Osteocyte (in vitro differentiated cells): ENCODE results near the gene EFR3B. TPM values are rescaled to one million over a fixed set of nuclear protein-coding genes. Genes with fewer than 3 reads are reported as not detected.
"Not testable (repeated sequence)": the region's sequence is repeated elsewhere in the genome, so short reads cannot be mapped to it uniquely, and the experiment has no call there.

ENCODE experiments used
- DNase-seq: peaks from one replicate; pipeline ENCODE4 v3.0.0; 2021; ENCODE audit warnings: mixed read lengths; ENCODE audit not compliant: unreplicated experiment; ENCODE audit errors: extremely low spot score
- H3K27ac Mint-ChIP-seq: one replicate; pipeline ENCODE4 v1.8.0; 2021; ENCODE audit warnings: mild to moderate bottlenecking, mixed read lengths; ENCODE audit not compliant: unreplicated experiment
- H3K27me3 Mint-ChIP-seq: one replicate; pipeline ENCODE4 v1.8.0; 2021; ENCODE audit warnings: mixed read lengths; ENCODE audit not compliant: unreplicated experiment
- H3K36me3 Mint-ChIP-seq: one replicate; pipeline ENCODE4 v1.8.0; 2021; ENCODE audit warnings: mixed read lengths; ENCODE audit not compliant: unreplicated experiment
- H3K4me1 Mint-ChIP-seq: one replicate; pipeline ENCODE4 v1.8.0; 2021; ENCODE audit warnings: mixed read lengths; ENCODE audit not compliant: unreplicated experiment
- H3K4me3 Mint-ChIP-seq: one replicate; pipeline ENCODE4 v1.8.0; 2021; ENCODE audit warnings: mild to moderate bottlenecking, moderate library complexity, mixed read lengths; ENCODE audit not compliant: unreplicated experiment
- H3K9me3 Mint-ChIP-seq: one replicate; pipeline ENCODE4 v1.8.0; 2021; ENCODE audit warnings: mixed read lengths; ENCODE audit not compliant: unreplicated experiment
- CTCF ChIP-seq: fragments of 200-600 bp; sonication (generic); IDR thresholded peaks from 2 replicates; pipeline ENCODE4 v1.5.0; 2021; ENCODE audit warnings: antibody characterized with exemption, mild to moderate bottlenecking, moderate library complexity
- total RNA-seq: library from RNA; stranded (reverse); gene quantifications from 2 replicates; pipeline ENCODE4 v1.2.1, GENCODE V29; 2021

Gene EFR3B
- total RNA-seq, 1 donor from 2014 or later = 1.3 TPM

- TF ChIP-seq CTCF = no peak
- no peaks in the 10 kb centered on the region for H3K9me3 Mint-ChIP-seq
- no peak for DNase-seq
- peaks cover 12% of the 10 kb centered on the region for H3K4me1 Mint-ChIP-seq
- no peak overlapping the region for H3K27ac Mint-ChIP-seq
- peaks cover 4% of the 10 kb centered on the region for H3K27me3 Mint-ChIP-seq
- H3K4me3 Mint-ChIP-seq = no peak overlapping the region
- no peaks in the 10 kb centered on the region for H3K36me3 Mint-ChIP-seq
These were observed 41.2 kb upstream of the EFR3B start for GRCh38 chr2:25000503-25001324.

DNA sequence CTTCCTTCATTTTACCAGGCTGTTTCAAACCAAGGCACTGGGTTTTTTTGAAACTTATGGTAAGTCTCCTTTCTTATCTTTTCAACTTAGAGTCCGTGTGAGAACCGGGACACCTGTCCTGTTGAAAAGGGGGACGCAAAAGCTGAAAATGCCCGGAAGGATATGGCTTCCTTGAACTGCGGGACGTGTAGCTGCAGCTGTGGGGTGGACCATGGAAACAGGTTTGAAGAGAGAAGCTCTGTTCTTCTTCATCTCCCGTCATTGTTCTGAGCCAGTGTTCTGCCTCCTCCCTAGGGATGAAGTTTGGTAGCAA lies 40.6 kb upstream of the EFR3B start:
- H3K36me3 Mint-ChIP-seq = no peaks in the 10 kb centered on the region
- peaks cover 4% of the 10 kb centered on the region for H3K27me3 Mint-ChIP-seq
- no peak overlapping the region for H3K27ac Mint-ChIP-seq
- no peaks in the 10 kb centered on the region for H3K9me3 Mint-ChIP-seq
- DNase-seq = no peak
- H3K4me1 Mint-ChIP-seq = peaks cover 12% of the 10 kb centered on the region
- TF ChIP-seq CTCF = no peak
- no peak overlapping the region for H3K4me3 Mint-ChIP-seq

GRCh38 chr2:25002066-25002465 lies 39.8 kb upstream of the EFR3B start:
- no peak overlapping the region for H3K4me3 Mint-ChIP-seq
- peaks cover 12% of the 10 kb centered on the region for H3K4me1 Mint-ChIP-seq
- TF ChIP-seq CTCF = no peak
- no peak for DNase-seq
- H3K36me3 Mint-ChIP-seq = no peaks in the 10 kb centered on the region
- no peak overlapping the region for H3K27ac Mint-ChIP-seq
- no peaks in the 10 kb centered on the region for H3K9me3 Mint-ChIP-seq
- H3K27me3 Mint-ChIP-seq = peaks cover 4% of the 10 kb centered on the region

DNA sequence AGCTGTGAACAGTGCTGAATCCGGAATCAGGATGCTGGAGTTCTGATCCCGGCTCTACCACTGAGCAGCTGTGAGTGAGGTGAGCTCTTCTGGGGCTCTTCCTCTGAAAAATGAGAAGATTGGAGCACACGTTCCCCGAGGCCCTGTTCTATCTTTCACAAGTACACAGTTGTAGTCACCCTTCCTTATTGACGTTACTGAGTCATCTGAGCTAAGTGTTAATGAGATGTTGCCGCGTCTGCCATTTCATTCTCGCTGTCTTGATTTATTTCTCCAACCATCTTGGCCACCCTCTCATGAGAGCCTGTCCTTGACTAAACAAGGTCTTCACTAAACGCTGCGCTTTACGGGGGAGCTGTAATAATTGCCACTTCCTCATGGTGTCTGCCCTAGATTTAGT lies 31.9 kb upstream of the EFR3B start:
- H3K27ac Mint-ChIP-seq = no peak overlapping the region
- H3K4me3 Mint-ChIP-seq = no peak overlapping the region
- DNase-seq = no peak
- no peak for TF ChIP-seq CTCF
- H3K9me3 Mint-ChIP-seq = no peaks in the 10 kb centered on the region
- H3K27me3 Mint-ChIP-seq = no peaks in the 10 kb centered on the region
- H3K36me3 Mint-ChIP-seq = no peaks in the 10 kb centered on the region
- peaks cover 2% of the 10 kb centered on the region for H3K4me1 Mint-ChIP-seq

- H3K4me3 Mint-ChIP-seq, H3K27ac Mint-ChIP-seq, DNase-seq, H3K27me3 Mint-ChIP-seq, H3K4me1 Mint-ChIP-seq, H3K36me3 Mint-ChIP-seq, H3K9me3 Mint-ChIP-seq: not testable (repeated sequence)
These were observed 30.5 kb upstream of the EFR3B start for GRCh38 chr2:25011342-25011741.
